CD4-positive, alpha-beta T cell treated with Interleukin-17A for 4 hours (primary cell): Measurements from ENCODE around the gene SNAPC1.
"Not testable (repeated sequence)": the region's sequence is repeated elsewhere in the genome, so short reads cannot be mapped to it uniquely, and the experiment has no call there.

Experiments
- DNase-seq: peaks from one replicate; pipeline ENCODE4 v3.0.0-alpha.2; 2020; ENCODE audit warnings: mixed read lengths

The SNAPC1 gene

GRCh38 chr14:61761959-61762786 is at the start of gene SNAPC1:
TSS of gene SNAPC1 (plus strand) at chr14:61762420. CDS start at chr14:61762461, 41 bp downstream.
- DNase-seq: peak; percentile 99

GRCh38 chr14:61713724-61714437 is 48.3 kb upstream of the SNAPC1 start:
- DNase-seq: no peak

GRCh38 chr14:61716956-61717355 is 45.3 kb upstream of the SNAPC1 start:
- no peak for DNase-seq

- DNase-seq: no peak
Measured at GRCh38 chr14:61718039-61718438, 44.2 kb upstream of the SNAPC1 start.

- no peak for DNase-seq
Measured at GRCh38 chr14:61719344-61720293, 42.6 kb upstream of the SNAPC1 start.

GRCh38 chr14:61720294-61720661 is 41.9 kb upstream of the SNAPC1 start:
- DNase-seq: peak; percentile 26

GRCh38 chr14:61720741-61721140 is 41.5 kb upstream of the SNAPC1 start:
- DNase-seq: no peak

- DNase-seq: no peak
Measured at GRCh38 chr14:61724133-61724532, 38.1 kb upstream of the SNAPC1 start.

GRCh38 chr14:61726778-61727658 is 35.2 kb upstream of the SNAPC1 start:
- DNase-seq: no peak

GRCh38 chr14:61730756-61731373 is 31.4 kb upstream of the SNAPC1 start:
- DNase-seq: peak; percentile 27

- no peak for DNase-seq
Measured at GRCh38 chr14:61733972-61734371, 28.2 kb upstream of the SNAPC1 start.

- no peak for DNase-seq
Measured at GRCh38 chr14:61736751-61737150, 25.5 kb upstream of the SNAPC1 start.

- no peak for DNase-seq
Measured at GRCh38 chr14:61737915-61738314, 24.3 kb upstream of the SNAPC1 start.

GRCh38 chr14:61739133-61739532 is 23.1 kb upstream of the SNAPC1 start:
- DNase-seq: no peak

- DNase-seq: no peak
Measured at GRCh38 chr14:61742371-61742770, 19.8 kb upstream of the SNAPC1 start.

- DNase-seq: no peak
Measured at GRCh38 chr14:61744238-61744637, 18.0 kb upstream of the SNAPC1 start.

GRCh38 chr14:61746346-61746745 is 15.9 kb upstream of the SNAPC1 start:
- DNase-seq: not testable (repeated sequence)

- no peak for DNase-seq
Measured at GRCh38 chr14:61746881-61747280, 15.3 kb upstream of the SNAPC1 start.

- no peak for DNase-seq
Measured at GRCh38 chr14:61747342-61747741, 14.9 kb upstream of the SNAPC1 start.

- no peak for DNase-seq
Measured at GRCh38 chr14:61749264-61749663, 13.0 kb upstream of the SNAPC1 start.

GRCh38 chr14:61749867-61750266 is 12.4 kb upstream of the SNAPC1 start:
- no peak for DNase-seq
